T-helper 22 cell (primary cell): ENCODE measurements around the gene FBXO5.
"Not testable (repeated sequence)": the region's sequence is repeated elsewhere in the genome, so short reads cannot be mapped to it uniquely, and the experiment has no call there.

ENCODE experiments used
- DNase-seq: peaks from one replicate; pipeline ENCODE4 v3.0.0-alpha.2; 2020; ENCODE audit warnings: low read depth

FBXO5 gene

GRCh38 chr6:152986978-152987377 lies 4.1 kb upstream of the FBXO5 start:
- no peak for DNase-seq

DNA sequence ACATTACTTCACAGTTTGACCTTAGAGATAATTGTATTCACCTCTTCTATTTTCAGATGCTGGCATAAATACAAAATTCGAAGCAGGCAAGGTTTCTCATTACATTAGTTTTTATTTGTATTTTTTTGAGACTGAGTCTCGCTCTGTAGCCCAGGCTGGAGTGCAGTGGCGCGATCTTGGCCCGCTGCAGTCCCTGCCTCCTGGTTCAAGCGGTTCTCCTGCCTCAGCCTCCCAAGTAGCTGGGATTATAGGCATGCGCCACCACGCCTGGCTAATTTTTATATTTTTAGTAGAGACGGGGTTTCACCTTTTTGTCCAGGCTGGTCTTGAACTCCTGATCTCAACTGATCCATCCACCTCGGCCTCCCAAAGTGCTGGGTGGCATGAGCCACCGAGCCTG lies 2.5 kb upstream of the FBXO5 start:
- DNase-seq = not testable (repeated sequence)

GRCh38 chr6:152984513-152984872 lies 1.7 kb upstream of the FBXO5 start:
- DNase-seq = no peak

GRCh38 chr6:152983637-152984512 lies 1.0 kb upstream of the FBXO5 start:
- peak; percentile 87 for DNase-seq

GRCh38 chr6:152981989-152982903 lies 595 bp downstream of the FBXO5 start:
- DNase-seq = no peak

DNA sequence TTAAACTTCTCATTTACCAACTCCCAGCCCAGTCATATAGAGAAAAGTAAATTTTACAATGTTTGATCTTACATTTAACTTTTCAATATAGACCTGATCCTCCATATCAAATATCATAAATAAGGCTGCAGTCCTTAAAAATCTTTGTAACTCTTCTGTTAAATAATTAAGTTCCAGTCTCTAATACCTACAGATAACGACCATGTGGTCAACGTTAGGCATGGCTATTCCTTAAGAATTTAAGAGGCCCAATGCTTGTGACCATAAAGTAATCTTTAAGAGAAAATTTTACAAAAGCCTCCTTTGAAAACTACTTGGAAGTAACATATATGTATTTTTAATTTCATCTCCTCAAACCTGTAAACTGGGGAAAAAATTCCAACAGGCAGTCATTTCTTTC lies 1.6 kb downstream of the FBXO5 start:
- no peak for DNase-seq

DNA sequence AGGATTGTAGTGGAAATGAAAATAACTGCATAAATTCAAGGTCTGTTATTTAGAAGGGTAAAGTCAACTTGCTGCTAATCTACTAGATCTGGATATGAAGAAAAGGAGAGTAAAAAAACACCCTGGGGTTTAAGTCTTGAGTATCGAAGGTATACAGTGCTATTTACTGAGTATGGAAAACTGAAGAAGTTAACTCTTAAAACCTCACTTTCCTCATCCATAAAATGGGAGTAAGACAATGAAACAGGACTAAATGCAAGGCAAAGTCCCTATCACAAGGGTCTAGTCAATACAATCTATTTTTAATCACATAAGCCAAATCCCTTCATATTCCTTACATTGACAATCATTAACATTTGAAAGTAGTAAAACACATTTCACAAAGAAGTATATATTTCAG lies 2.2 kb downstream of the FBXO5 start:
- DNase-seq = no peak

- no peak for DNase-seq
These were observed 3.7 kb downstream of the FBXO5 start for GRCh38 chr6:152979116-152979515.

DNA sequence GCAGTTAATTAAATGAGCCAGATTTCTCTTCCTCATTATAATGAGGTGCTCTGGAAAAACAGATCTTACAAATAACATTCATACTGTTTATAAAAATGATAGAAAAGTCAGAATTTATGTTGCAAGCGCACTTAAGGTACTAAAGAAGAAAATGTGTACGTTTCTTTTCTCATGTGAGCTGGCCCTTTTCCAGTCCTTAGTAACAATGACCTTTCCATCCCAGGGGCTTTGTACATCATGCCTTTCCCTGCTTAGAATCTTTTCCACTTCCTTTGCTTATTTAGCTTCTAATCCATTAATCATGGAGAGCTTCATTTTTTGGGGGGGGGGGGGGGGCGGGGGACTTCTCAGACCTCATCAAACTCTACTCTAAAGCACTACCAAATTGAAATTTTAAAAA lies 4.8 kb downstream of the FBXO5 start:
- no peak for DNase-seq

GRCh38 chr6:152977556-152977955 lies 5.3 kb downstream of the FBXO5 start:
- DNase-seq = no peak

- DNase-seq = no peak
These were observed 6.1 kb downstream of the FBXO5 start for GRCh38 chr6:152976749-152977148.

- no peak for DNase-seq
These were observed 7.5 kb downstream of the FBXO5 start for GRCh38 chr6:152975204-152975915.

DNA sequence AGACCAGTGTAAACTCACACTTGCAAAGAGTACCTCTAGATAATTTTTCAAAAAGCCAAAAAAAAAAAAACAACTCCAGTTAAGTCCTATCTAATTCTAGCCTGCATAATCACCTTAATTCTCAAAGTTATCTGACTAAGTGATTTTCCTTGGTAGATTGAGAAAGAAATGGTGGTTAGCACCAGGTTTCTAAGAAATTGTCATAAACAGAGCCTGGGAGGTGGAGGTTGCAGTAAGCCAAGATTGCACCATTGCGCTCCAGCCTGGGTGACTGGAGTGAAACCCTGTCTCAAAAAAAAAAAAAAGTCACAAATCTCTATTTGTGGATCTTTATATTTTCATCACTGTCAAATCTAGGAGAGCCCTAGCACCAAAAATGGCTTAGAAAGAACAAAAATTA lies 8.9 kb downstream of the FBXO5 start:
- DNase-seq = no peak

GRCh38 chr6:152969688-152970418 lies 13.0 kb downstream of the FBXO5 start:
- no peak for DNase-seq

GRCh38 chr6:152966168-152966894 lies 16.5 kb downstream of the FBXO5 start:
- DNase-seq = not testable (repeated sequence)

DNA sequence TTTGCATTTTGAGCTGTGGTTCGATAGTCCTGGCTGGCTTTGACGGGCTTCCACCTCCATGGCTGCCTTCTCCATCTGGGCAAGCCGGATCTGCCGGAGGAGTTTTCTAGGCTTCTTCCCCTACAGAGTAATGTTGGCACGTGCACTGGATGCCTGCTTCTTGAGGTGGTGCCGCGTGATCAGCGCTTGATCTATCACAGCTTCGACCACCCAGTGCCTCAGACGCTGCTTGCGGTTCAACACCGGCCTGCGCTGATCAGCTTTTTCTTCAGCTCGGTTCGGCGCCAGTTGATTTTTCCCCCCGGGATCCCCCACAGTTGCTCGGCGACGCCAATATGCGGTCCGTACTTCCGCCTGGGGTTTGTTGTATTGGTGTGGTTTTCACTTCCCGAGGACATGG lies 23.5 kb downstream of the FBXO5 start:
- DNase-seq = no peak

DNA sequence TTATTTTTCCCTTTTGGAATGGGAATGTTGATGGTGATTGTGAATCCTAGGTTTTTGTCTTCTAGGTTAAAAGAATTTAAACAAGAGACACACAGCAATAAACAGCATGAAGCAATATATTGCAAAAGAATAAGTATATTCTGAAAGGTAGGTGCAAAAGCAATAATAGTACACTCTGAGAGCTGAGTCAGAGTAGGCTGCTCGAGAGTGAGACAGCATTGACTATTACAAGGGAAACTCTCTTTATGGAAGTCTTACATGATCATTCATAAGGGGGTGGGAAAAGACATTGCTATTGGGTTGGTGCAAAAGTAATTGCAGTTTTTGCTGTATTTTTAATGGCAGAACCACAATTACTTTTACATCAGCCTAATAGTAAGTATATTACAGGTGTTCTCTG lies 25.0 kb downstream of the FBXO5 start:
- DNase-seq = no peak

DNA sequence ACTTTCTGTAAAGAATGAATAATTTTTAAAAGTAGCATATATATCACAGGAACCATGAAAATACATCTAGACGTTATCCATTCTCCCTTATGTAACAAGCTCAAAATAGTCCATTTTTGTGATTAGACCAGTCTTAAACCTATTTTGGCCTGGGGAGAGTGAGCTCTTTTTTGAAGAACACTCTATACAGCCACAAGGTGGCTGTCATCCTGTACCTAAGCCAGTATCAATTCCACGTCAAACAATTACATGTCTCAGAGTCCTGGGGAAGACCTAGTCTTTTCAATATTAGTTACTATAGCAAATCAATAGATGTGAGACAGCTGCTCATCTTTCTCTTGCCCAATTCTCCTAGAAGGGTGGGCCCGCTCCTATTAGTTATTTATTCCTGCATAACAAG lies 28.4 kb downstream of the FBXO5 start:
- DNase-seq = no peak

DNA sequence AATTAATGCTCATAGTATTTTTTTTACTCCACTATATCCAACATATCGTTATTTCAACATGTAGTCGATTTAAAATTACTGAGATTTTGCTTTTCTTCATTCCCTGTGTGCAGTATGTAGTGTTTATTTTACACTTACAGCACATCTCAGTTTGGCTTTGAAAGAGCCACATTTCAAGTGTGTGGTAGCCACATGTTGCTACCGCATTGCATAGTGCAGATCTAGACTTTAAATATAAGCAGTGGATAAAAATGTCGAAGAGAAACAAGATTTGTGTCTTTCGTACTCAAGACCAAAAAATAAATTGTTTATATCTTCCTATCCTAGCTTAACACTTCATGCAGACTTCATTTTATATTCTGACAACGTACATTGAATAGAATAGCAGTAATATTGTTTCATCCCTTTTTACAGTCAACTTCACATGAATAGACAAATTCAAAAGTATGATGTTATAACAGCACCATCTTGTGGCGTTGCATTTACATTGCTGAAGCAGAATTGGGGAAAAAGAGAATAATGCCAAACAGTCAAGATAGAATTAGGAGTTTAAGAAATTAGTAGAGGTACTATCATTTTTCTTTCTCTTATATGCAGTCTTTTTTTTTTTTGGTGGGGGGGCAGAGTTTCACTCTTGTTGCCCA lies 29.9 kb downstream of the FBXO5 start:
- DNase-seq = no peak

DNA sequence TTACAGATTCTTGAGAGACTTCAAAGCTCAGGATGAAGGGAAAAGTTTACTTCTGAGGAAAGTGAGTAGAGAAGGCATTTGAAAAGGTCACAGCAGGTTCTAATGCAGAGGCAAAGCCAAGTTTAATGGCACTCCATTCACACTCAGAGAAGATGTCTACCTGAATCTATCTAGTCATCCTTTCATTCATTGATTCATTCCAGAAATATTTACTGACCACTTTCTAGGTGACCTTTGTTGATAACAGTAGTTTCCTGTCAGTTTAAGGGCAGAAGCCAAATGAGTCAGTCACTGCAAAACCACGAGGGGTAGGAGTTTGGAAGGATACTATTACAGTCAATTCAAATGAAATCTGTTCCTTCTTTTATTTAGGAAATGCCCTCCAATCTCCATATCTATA lies 30.8 kb downstream of the FBXO5 start:
- DNase-seq = no peak

DNA sequence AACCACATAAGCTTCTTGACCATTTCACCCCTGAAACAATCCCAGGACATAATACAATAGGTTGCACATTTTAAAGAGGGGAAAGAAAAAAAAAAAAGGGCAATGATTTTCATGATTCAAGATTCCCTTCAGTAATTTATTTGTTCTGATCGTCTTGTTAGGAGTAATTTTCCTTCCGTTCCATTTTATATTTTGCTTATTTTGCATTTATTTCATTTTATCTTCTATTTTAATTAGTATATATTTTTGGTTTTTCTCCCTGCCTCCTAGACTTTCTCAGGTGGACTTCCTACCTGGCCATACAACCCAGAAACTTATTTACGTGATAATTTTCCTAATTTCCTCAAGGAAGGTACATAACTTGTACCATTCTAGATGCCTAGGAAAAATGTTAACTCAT lies 32.6 kb downstream of the FBXO5 start:
- no peak for DNase-seq
